K562 (cell line): ENCODE results near the gene RAB14. TPM values are rescaled to one million over a fixed set of nuclear protein-coding genes. Genes with fewer than 3 reads are reported as not detected.
A peak's percentile ranks its signal among the peaks of the same experiment; 100 is the strongest.

Source experiments
- CC2D1A ChIP-seq: fragments of 450-650 bp; IDR thresholded peaks from 2 replicates; pipeline ENCODE4 v1.6.1; 2017; ENCODE audit warnings: mild to moderate bottlenecking
- CCNT2 ChIP-seq: IDR thresholded peaks from 2 replicates; pipeline ENCODE4 v1.6.1; 2011; ENCODE audit warnings: borderline replicate concordance, low read depth, mild to moderate bottlenecking, moderate library complexity, mixed read lengths, low read length; ENCODE audit not compliant: insufficient read length; ENCODE audit errors: extremely low read depth
- CHD4 ChIP-seq: fragments of 200-600 bp; sonication (generic); IDR thresholded peaks from 3 replicates; pipeline ENCODE4 v1.6.1; 2012; ENCODE audit warnings: low read depth, mild to moderate bottlenecking, mixed read lengths, low read length, inconsistent platforms; ENCODE audit not compliant: insufficient read depth, insufficient replicate concordance, poor library complexity, severe bottlenecking
- DACH1 ChIP-seq: fragments of 450-650 bp; IDR thresholded peaks from 2 replicates; pipeline ENCODE4 v1.6.1; 2018; ENCODE audit not compliant: partially characterized antibody
- EP300 ChIP-seq: IDR thresholded peaks from 2 replicates; pipeline ENCODE4 v1.6.1; 2012; ENCODE audit warnings: low read length, improper control_type of control experiment
- FOXM1 ChIP-seq, 2 experiments: fragments of 450-650 bp in 1 of 2; sonication (generic) in 1 of 2; formaldehyde crosslinking in 1 of 2; IDR thresholded peaks; 2 replicates each; pipeline versions ENCODE4 v1.6.1 to v1.9.0; 2017 to 2022; ENCODE audit warnings: low read depth in 2 of 2, mild to moderate bottlenecking in 2 of 2, missing genetic modification reagents in 1 of 2, moderate library complexity in 1 of 2
- GATA2 ChIP-seq: sonication (generic); formaldehyde crosslinking; IDR thresholded peaks from 2 replicates; pipeline ENCODE4 v1.4.0; 2020; ENCODE audit warnings: mild to moderate bottlenecking, missing genetic modification reagents
- HMGN3 ChIP-seq: IDR thresholded peaks from 2 replicates; pipeline ENCODE4 v1.6.1; 2011; ENCODE audit warnings: borderline replicate concordance, low read depth, mild to moderate bottlenecking, mixed read lengths, low read length; ENCODE audit not compliant: insufficient read length; ENCODE audit errors: extremely low read depth
- NFE2 ChIP-seq: IDR thresholded peaks from 2 replicates; pipeline ENCODE4 v1.6.1; 2014; ENCODE audit warnings: antibody characterized with exemption, low read depth
- SMAD2 ChIP-seq: fragments of 150-350 bp; IDR thresholded peaks from 2 replicates; pipeline ENCODE4 v1.6.1; 2014; ENCODE audit warnings: low read depth, mild to moderate bottlenecking, low read length
- SMARCE1 ChIP-seq: fragments of 450-650 bp; IDR thresholded peaks from 2 replicates; pipeline ENCODE4 v1.7.1; 2016; ENCODE audit warnings: mild to moderate bottlenecking
- STAT5A ChIP-seq: IDR thresholded peaks from 2 replicates; pipeline ENCODE4 v1.6.1; 2012; ENCODE audit warnings: low read length, inconsistent platforms, borderline replicate concordance
- TAF9B ChIP-seq: fragments of 450-650 bp; IDR thresholded peaks from 2 replicates; pipeline ENCODE4 v1.6.1; 2018; ENCODE audit warnings: mild to moderate bottlenecking; ENCODE audit not compliant: partially characterized antibody
- TCF3 ChIP-seq: sonication (generic); formaldehyde crosslinking; IDR thresholded peaks from 2 replicates; pipeline ENCODE4 v1.4.0; 2020; ENCODE audit warnings: mild to moderate bottlenecking, missing genetic modification reagents
- polyA plus RNA-seq, 8 experiments: library from polyadenylated mRNA; depleted of rRNA in 4 of 8; stranded (reverse) in 5 of 8; unstranded in 3 of 8; fragments of >200 nt; fragmentation: Nextera tagmentation in 2 of 8; fragmentation: Illumina TruSeq in 1 of 8; extraction: Ambion mirVana in 2 of 8; extraction: Trizol in 1 of 8; gene quantifications; 2 replicates each; pipeline versions ENCODE4 v1.2.1 to v1.2.3, GENCODE V29; 2011 to 2014; ENCODE audit warnings: inconsistent platforms in 1 of 8, missing spikeins in 1 of 8
- total RNA-seq, 7 experiments: library from RNA; depleted of rRNA in 6 of 7; stranded (reverse); fragments of >200 nt in 6 of 7; fragmentation: Illumina TruSeq in 2 of 7; extraction: Trizol in 2 of 7; gene quantifications; 2 replicates each; pipeline versions ENCODE4 v1.2.1 to v1.2.3, GENCODE V29; 2011 to 2021; ENCODE audit warnings: low replicate concordance in 1 of 7
- TF ChIP-seq, protein P1 (sequence below), 2 experiments: fragments of 450-650 bp; IDR thresholded peaks; 2 replicates each; pipeline ENCODE4 v1.6.1; 2016; ENCODE audit warnings: mild to moderate bottlenecking in 2 of 2, borderline replicate concordance in 1 of 2, low read depth in 1 of 2, moderate library complexity in 1 of 2
- TF ChIP-seq, protein P2 (sequence below): IDR thresholded peaks from 3 replicates; pipeline ENCODE4 v1.6.1; 2011; ENCODE audit warnings: borderline replicate concordance, mild to moderate bottlenecking; ENCODE audit not compliant: insufficient read length, insufficient read depth

RAB14 gene
- total and polyA plus RNA-seq, 9 of the 15 experiments (the other 6 are each of a cell fraction or from before 2014, with no cell fraction given): 10.3 to 41.8 (median 20.9) TPM

DNA sequence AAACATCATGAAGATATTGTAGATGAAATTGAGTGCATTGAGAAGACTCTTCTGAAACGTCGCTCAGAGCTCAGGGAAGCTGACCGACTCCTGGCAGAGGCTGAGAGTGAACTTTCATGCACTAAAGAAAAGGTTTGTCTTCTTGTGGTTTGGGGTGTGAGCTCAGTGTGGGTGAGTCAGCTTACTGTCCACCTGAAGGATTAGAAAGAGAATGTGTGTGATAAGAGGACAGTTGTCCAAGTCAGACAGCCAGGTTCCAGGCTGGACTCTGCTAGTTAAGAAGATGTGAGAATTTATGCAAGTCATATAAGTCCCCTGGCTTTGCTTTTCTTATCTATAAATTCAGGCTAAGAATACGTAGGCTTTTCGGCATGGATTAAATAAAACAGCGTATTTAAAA, 46.9 kb downstream of the RAB14 start (continued):
- TF ChIP-seq, protein P1, sequence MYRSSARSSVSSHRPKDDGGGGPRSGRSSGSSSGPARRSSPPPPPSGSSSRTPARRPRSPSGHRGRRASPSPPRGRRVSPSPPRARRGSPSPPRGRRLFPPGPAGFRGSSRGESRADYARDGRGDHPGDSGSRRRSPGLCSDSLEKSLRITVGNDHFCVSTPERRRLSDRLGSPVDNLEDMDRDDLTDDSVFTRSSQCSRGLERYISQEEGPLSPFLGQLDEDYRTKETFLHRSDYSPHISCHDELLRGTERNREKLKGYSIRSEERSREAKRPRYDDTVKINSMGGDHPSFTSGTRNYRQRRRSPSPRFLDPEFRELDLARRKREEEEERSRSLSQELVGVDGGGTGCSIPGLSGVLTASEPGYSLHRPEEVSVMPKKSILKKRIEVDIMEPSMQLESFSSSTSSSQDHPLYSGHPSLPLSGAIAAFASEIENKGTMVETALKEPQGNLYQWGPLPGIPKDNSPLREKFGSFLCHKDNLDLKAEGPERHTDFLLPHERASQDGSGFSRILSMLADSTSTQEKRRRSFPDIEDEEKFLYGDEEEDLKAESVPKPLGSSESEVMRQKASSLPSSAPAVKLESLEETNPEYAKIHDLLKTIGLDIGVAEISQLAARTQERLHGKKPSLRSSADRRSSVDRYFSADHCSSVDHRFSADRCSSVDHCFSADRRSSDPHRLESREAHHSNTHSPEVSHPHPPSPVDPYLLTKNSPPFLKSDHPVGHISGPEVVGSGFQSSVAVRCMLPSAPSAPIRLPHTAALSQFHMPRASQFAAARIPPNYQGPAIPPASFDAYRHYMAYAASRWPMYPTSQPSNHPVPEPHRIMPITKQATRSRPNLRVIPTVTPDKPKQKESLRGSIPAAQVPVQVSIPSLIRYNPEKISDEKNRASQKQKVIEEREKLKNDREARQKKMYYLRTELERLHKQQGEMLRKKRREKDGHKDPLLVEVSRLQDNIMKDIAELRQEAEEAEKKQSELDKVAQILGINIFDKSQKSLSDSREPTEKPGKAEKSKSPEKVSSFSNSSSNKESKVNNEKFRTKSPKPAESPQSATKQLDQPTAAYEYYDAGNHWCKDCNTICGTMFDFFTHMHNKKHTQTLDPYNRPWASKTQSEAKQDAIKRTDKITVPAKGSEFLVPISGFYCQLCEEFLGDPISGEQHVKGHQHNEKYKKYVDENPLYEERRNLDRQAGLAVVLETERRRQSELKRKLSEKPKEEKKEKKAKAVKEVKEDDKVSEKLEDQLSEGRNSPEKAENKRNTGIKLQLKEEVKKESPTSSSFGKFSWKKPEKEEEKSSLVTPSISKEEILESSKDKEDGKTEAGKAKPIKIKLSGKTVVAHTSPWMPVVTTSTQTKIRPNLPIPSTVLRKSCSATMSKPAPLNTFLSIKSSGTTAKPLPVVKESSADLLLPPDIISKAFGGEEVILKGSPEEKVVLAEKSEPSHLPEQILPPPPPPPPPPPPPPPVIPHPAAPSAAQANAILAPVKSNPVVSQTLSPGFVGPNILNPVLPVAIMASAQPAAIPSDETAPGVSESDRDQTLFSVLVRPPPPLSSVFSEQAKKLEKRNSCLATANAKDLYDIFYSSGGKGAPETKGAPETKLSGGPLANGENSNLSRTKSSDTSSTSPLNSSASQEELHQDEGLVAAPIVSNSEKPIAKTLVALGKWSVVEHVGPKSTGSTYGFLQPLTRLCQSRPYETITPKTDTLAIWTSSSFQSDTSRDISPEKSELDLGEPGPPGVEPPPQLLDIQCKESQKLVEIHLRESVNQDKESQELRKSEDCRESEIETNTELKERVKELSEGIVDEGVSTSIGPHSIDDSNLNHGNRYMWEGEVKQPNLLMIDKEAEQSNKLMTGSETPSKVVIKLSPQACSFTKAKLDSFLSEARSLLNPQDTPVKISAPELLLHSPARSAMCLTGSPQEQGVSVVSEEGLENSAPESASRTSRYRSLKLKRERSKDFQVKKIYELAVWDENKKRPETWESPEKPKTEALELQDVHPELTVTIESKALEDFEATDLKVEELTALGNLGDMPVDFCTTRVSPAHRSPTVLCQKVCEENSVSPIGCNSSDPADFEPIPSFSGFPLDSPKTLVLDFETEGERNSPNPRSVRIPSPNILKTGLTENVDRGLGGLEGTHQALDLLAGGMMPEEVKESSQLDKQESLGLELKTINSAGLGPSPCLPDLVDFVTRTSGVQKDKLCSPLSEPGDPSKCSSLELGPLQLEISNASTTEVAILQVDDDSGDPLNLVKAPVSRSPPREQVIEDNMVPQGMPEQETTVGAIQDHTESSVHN (IDR thresholded peaks at IDR 0.05; ENCODE audit: borderline replicate concordance in 1 of 2, low read depth in 1 of 2): peak in 1 of 2 experiments; percentile 55; a peak in 1 of 4 replicates
- peak; percentile 49 for TF ChIP-seq HMGN3
- TF ChIP-seq STAT5A: peak; percentile 81
- TF ChIP-seq TCF3 (CRISPR knock-in tag): peak; percentile 92
- no peak for TF ChIP-seq SMAD2
- TF ChIP-seq CCNT2: peak; percentile 51
- no peak; the same call in 1 of the 2 replicates for TF ChIP-seq CC2D1A
- TF ChIP-seq TAF9B: peak; percentile 55
- peak; percentile 64; the same call in 1 of the 2 replicates for TF ChIP-seq FOXM1 (IDR thresholded peaks at IDR 0.05; ENCODE audit: low read depth)
- no peak for TF ChIP-seq FOXM1 (CRISPR knock-in tag; IDR thresholded peaks at IDR 0.05; ENCODE audit: low read depth)
- TF ChIP-seq EP300: peak; percentile 85
- TF ChIP-seq NFE2: peak; percentile 95
- peak; percentile 66 for TF ChIP-seq DACH1
- peak; percentile 97 for TF ChIP-seq SMARCE1
- no peak for TF ChIP-seq CHD4
- TF ChIP-seq, protein P2, sequence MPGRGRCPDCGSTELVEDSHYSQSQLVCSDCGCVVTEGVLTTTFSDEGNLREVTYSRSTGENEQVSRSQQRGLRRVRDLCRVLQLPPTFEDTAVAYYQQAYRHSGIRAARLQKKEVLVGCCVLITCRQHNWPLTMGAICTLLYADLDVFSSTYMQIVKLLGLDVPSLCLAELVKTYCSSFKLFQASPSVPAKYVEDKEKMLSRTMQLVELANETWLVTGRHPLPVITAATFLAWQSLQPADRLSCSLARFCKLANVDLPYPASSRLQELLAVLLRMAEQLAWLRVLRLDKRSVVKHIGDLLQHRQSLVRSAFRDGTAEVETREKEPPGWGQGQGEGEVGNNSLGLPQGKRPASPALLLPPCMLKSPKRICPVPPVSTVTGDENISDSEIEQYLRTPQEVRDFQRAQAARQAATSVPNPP: no peak
- TF ChIP-seq GATA2: peak; percentile 65; the same call in 1 of the 2 replicates
